ENCODE measurements around the gene PRKAG2.

PRKAG2 gene

DNA sequence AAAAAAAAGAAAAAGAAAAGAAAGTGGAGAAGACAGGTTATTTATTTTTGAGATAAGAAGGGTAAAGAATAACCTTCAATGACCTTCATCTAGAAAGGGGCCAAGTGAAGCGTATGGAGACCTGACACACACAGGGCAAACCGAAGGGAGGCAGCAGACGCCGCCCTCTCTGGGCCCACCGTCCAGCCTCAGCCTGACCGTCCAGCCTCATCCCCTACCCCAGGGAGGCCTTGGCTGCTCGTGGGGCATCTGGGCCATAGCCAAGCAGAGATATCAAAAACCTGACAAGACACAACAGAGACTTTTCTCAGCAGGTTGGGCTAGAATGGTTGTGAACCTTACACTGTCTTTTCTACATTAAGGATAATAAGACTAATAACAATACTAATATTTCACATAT, 10.9 kb downstream of the PRKAG2 start:
- no peak for DNase-seq (ENCODE audit: low read depth, low spot score)

DNA sequence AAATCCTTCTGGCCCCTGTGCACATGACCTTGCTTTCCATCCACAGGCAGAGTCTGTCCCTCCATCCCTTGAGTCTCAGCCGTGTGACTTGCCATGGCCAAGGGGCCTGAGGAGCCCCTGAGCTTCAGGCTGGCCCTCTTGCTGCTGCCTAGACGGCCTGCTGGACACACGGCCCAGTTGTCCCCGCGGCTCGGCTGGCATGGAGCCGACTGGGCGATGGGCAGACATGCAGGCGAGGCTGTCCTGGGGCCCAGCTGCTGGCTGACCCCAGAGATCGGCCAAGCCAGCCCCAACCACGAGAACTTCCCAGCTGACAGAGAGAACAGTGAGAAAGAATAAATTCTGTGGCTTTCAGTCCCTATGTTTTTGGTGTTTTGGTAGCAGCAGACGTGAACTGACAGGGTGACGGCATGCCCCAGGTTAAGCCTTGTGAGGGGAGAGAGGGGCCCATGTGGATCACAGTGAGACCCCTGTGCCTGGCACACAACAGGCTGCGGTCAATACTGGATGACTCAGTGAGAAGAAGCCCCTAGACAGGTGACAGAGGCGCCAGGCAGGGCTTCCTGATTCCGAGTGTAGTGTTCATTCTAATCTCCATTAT, 11.7 kb downstream of the PRKAG2 start:
- DNase-seq (ENCODE audit: low read depth, low spot score) = no peak

DNA sequence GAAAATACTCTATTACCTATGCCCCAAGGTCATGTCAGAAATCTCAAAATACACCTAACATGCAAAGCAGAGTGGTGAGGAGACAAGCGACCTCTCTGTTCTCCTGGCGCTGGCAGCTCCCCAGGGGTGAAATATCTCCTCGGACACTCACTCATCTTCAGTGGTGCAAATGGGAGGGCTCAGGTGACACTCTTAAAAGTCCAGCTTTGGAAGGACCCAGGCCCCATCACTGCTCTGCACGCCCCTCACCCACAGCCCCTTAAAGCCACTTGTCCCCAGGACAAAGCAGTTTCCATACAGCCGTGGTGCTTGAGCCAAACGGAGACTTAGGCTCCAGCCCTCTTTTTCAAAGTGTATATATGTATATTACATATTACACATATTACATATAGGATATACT, 12.4 kb downstream of the PRKAG2 start:
- DNase-seq (ENCODE audit: low read depth, low spot score) = no peak

- DNase-seq (ENCODE audit: low read depth, low spot score) = no peak
These were observed 12.8 kb downstream of the PRKAG2 start for GRCh38 chr7:151864081-151864480.

- DNase-seq (ENCODE audit: low read depth, low spot score) = no peak
These were observed 13.4 kb downstream of the PRKAG2 start for GRCh38 chr7:151863386-151864079.

- no peak for DNase-seq (ENCODE audit: low read depth, low spot score)
These were observed 14.1 kb downstream of the PRKAG2 start for GRCh38 chr7:151862606-151863381.

GRCh38 chr7:151861881-151862280, 15.0 kb downstream of the PRKAG2 start:
- no peak for DNase-seq (ENCODE audit: low read depth, low spot score)

- no peak for DNase-seq (ENCODE audit: low read depth, low spot score)
These were observed 16.1 kb downstream of the PRKAG2 start for GRCh38 chr7:151860771-151861170.

DNA sequence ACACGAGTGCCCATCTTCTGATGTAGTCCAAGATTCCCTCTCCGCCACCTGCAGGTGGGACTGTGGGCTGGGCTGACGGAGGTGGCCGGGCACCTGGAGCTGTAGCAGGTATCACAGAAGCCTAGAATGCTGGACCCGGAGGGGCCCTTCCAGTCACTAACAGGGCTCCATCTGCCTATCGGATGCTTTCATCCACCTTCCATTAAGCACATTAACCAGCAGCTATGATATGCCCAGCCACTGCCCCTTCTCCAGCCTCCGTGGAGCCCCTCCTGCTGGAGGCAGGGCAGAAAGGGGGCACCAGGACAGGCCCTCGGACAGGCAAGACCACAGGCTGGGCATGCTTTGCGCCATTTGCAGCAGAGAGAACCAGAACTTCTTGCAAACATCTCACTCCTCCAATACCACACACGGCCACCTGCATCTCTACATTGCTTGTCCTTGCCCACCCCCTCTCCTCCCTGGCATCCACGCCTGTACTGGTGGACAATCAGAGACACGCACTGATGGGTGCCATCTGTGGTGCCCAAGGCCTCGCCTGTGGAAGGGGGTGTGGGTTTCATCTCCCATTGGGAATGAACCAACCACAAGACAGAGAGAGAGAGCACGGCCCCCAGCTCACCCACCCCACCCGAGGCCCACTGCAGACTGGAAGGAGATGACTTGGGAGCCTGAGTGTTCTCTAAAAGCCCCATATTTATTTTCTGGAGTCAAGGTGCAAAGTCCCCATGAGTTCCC, 16.8 kb downstream of the PRKAG2 start:
- no peak for DNase-seq (ENCODE audit: low read depth, low spot score)

DNA sequence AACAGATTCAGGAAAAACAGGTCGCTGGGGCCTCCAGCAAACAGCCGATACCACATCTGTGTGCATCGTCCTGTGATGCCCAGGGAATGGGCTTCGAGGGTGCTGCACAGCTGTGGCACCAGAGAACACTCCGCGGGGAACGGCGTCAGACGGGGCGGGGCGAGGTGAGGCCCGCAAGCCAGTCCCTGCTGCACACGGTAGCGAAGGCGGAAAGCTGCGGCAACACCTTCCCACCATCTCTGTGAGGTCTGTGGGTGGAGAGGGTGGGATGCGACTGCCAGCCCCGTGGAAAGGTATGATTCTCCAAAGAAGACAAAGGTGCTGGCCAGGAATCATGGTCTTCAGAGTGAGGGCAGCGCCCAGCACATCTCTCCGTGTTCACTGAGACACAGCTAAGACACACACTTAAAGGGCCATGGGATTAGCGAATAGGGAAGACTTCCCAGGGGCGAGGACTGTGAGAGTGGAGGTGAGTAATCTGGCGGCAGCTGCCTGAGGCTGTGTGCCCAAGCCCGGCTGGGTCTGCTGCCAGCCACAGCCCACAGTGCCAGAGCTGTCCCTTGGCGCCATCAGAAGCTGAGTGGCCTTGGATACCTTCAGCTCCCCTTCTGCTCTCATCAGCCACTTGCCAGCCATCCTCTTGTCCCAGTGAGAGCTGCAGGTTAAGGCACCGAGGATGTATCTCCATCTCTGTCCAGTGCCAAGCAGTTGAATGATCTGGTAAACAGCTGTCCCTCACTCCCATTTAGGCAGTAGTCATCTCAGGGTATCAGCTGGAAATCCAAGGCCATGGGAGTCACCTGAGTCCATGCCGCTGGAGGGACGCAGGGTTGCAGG, 17.6 kb downstream of the PRKAG2 start:
- DNase-seq (ENCODE audit: low read depth, low spot score) = no peak

DNA sequence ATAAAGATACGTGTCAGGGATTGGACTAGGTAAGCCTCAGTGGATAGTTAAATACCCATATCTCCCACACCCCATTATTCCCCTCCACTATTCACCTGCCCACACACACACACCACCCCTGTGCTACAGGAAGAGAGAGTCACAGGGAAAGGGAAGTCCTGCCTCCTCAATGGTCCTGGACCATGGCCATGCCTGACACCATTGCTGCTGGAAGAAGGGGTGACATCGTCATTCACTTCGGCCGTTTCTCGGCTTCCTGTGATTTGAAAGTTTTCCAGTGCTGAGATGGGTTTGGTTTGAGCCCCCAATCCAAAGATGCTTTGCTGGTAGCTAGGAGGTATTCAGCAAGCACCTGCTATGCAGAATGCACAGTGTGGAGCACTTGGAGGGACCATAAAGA, 18.5 kb downstream of the PRKAG2 start:
- no peak for DNase-seq (ENCODE audit: low read depth, low spot score)

DNA sequence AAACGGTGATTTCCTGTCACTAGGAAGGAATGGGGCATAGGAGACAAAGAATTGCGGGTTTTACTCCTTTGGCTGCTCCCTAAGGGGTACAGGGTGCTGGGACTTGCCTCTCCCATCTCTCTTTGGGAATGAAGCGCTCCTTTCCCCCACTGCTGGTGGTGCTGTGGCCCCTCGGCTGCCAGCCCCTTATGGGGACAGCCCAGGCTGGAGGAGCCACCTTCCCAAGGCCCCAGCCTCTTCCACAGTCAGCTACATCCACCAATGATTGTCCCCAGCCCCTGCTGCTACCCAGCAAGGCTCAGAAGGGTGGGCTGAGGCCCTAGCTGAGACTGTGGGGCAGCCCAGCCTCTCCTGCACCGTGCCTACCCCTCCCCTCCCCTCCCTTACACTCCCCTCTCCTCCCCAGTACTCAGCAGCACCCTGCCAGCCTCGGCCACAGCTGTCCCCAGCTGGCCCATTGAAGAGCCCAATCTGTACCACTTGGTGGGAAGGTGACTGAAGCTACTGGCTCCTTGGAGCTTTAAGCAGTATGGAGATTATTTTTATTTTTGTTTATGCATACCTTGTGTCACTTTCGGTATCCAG, 19.0 kb downstream of the PRKAG2 start:
- no peak for DNase-seq (ENCODE audit: low read depth, low spot score)

DNA sequence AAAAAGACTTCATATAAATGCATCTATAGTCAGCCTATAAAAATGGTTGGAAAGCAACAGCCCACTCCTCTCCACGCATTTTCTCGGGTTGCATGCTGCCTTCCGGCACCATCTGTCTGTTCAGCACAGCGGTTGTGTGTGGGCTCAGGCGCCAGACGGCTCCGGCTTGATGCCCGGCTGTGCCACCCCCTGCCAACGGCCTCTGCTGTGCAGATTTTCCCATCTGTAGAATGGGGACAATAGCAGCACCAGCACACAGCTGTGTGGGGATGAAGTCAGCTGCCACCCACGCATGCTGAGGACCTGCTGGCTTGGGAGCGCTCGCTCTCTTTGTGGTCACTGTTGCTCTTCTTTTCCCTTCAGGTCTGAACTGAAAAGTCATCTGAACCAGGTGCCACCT, 19.5 kb downstream of the PRKAG2 start:
- DNase-seq (ENCODE audit: low read depth, low spot score) = no peak

GRCh38 chr7:151856516-151856915, 20.4 kb downstream of the PRKAG2 start:
- DNase-seq (ENCODE audit: low read depth, low spot score) = no peak

DNA sequence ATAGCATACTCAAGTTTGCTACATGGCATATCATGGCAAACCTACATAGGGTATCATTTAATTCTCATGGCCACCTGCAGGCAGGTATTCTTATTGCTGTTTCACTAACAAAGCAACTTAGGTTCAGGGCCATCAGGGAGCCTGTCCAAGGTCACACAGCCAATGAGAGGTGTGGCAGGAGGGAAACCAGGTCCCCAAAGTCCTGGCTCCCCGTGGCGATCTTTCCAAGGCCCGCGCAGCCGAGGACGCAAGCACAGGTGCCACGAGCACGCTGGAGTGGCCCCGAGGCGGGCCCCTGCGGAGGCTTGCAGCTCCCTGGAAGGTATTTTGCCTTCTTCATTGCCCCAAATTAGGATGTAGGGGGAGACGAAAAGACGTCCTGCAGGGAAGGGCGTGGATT, 20.8 kb downstream of the PRKAG2 start:
- DNase-seq (ENCODE audit: low read depth, low spot score) = no peak

GRCh38 chr7:151854720-151855071, 22.2 kb downstream of the PRKAG2 start:
- DNase-seq (ENCODE audit: low read depth, low spot score) = no peak

GRCh38 chr7:151853896-151854719, 22.8 kb downstream of the PRKAG2 start:
- no peak for DNase-seq (ENCODE audit: low read depth, low spot score)

DNA sequence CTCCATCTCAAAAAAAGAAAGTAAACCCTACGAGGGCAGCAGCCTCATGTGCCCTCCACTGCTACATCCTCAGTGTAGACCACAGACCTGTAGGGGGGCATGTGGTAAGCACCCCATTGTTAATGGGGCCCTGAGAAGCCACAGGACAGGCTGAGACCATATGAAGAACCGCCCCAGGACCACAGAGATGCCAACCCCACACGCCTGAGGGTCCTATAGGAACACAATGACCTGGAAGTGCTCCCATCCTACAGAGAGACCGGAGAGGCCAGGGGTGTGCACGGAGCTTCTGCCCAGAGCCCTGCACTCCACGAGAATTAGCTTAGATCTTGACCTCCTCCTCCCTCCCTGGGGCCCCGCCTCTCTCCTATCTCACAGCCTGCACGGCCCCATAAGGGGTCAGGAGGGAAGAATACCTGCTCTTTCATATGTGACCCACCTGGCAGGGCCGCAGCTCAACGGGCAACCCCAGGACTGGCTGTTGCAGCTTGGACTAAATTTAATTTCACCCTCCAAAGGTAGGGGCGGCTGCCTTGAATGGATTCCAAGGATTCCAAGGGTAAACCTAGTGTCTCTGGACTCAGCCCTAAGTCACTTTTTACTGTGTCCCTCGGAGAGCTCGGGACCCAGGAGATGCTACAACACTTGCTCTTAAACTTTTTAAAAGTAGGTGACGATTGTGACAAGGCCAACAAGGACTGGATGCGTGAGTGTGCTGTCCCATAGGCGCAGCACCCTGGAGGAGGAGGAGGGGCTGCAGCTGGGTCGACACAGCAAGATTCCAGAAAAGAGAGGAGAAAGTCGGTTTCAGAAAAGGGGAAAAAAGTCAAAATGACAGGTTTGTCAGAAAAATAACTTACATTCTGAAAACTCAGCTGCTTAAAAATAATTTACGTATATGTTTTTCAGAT, 24.2 kb downstream of the PRKAG2 start:
- no peak for DNase-seq (ENCODE audit: low read depth, low spot score)

DNA sequence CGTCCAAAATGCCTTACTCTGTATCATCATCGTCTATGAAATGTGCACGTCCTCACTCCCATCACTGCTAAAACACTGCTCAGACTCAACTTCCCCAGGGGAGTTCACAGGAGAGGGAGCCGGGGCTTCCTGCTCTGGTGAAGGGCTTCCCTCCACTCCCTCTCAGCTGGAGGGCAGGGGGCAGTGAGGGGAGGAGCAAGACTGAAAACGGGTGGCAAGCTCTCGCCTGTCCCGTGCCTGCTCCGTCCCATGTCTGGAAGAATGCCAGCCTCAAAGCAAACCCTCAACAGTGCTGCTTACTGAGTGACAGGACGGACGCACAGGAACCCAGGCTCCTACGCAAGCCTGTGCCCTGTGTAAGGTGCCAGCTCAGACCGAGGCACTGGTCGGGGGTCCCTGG, 25.1 kb downstream of the PRKAG2 start:
- DNase-seq (ENCODE audit: low read depth, low spot score) = no peak
